ENCODE measurements around the gene ARAP3.
A peak's percentile ranks its signal among the peaks of the same experiment; 100 is the strongest.

Gene ARAP3

GRCh38 chr5:141705469-141705868, 23.4 kb upstream of the ARAP3 start:
- no peaks in the 10 kb centered on the region for H3K9me3 ChIP-seq (ENCODE audit: insufficient read depth, low read length)
- TF ChIP-seq EZH2phosphoT487 (IDR thresholded peaks at IDR 0.05; ENCODE audit: low read depth) (no peak), CTCF (IDR thresholded peaks at IDR 0.05; ENCODE audit: low read depth, low read length) (no peak)
- peaks cover 27% of the 10 kb centered on the region for H3K27me3 ChIP-seq (ENCODE audit: low read depth, low read length)
- H3K4me2 ChIP-seq (ENCODE audit: low read length), result no peak overlapping the region
- no peak overlapping the region for H2AFZ ChIP-seq (ENCODE audit: low read depth, low read length)
- peaks cover 10% of the 10 kb centered on the region for H3K4me1 ChIP-seq (ENCODE audit: low read length)
- H3K27ac ChIP-seq (ENCODE audit: low read length), result no peak overlapping the region
- H4K20me1 ChIP-seq (ENCODE audit: insufficient read depth, low read length), result no peaks in the 10 kb centered on the region
- no peaks in the 10 kb centered on the region for H3K36me3 ChIP-seq (replicated peaks; ENCODE audit: low read depth, low read length)
- no peak overlapping the region for H3K4me3 ChIP-seq (ENCODE audit: low read length)
- no peak overlapping the region for H3K9ac ChIP-seq (ENCODE audit: low read length)
- no peaks in the 10 kb centered on the region for H3K79me2 ChIP-seq (ENCODE audit: low read length)

- H3K27me3 ChIP-seq (ENCODE audit: low read depth, low read length), result peaks cover 29% of the 10 kb centered on the region
- TF ChIP-seq EZH2phosphoT487 (IDR thresholded peaks at IDR 0.05; ENCODE audit: low read depth), result no peak
- TF ChIP-seq CTCF (IDR thresholded peaks at IDR 0.05; ENCODE audit: low read depth, low read length), result no peak
- no peaks in the 10 kb centered on the region for H3K36me3 ChIP-seq (replicated peaks; ENCODE audit: low read depth, low read length)
- H3K27ac ChIP-seq (ENCODE audit: low read length), result no peak overlapping the region
- no peak overlapping the region for H3K9ac ChIP-seq (ENCODE audit: low read length)
- H3K4me1 ChIP-seq (ENCODE audit: low read length), result peaks cover 10% of the 10 kb centered on the region
- H3K4me3 ChIP-seq (ENCODE audit: low read length), result no peak overlapping the region
- H4K20me1 ChIP-seq (ENCODE audit: insufficient read depth, low read length), result no peaks in the 10 kb centered on the region
- H2AFZ ChIP-seq (ENCODE audit: low read depth, low read length), result no peak overlapping the region
- H3K79me2 ChIP-seq (ENCODE audit: low read length), result no peaks in the 10 kb centered on the region
- H3K4me2 ChIP-seq (ENCODE audit: low read length), result no peak overlapping the region
- H3K9me3 ChIP-seq (ENCODE audit: insufficient read depth, low read length), result no peaks in the 10 kb centered on the region
These were observed 22.8 kb upstream of the ARAP3 start for GRCh38 chr5:141704782-141705297.

GRCh38 chr5:141703133-141703561, 21.1 kb upstream of the ARAP3 start:
- TF ChIP-seq EZH2phosphoT487 (IDR thresholded peaks at IDR 0.05; ENCODE audit: low read depth) (no peak), CTCF (IDR thresholded peaks at IDR 0.05; ENCODE audit: low read depth, low read length) (no peak)
- H3K79me2 ChIP-seq (ENCODE audit: low read length), result no peaks in the 10 kb centered on the region
- peak overlapping the region; percentile 96 for H3K4me3 ChIP-seq (ENCODE audit: low read length)
- H3K27me3 ChIP-seq (ENCODE audit: low read depth, low read length), result peaks cover 36% of the 10 kb centered on the region
- H4K20me1 ChIP-seq (ENCODE audit: insufficient read depth, low read length), result no peaks in the 10 kb centered on the region
- H3K9me3 ChIP-seq (ENCODE audit: insufficient read depth, low read length), result no peaks in the 10 kb centered on the region
- no peak overlapping the region for H2AFZ ChIP-seq (ENCODE audit: low read depth, low read length)
- no peak overlapping the region for H3K27ac ChIP-seq (ENCODE audit: low read length)
- H3K4me2 ChIP-seq (ENCODE audit: low read length), result peak overlapping the region; percentile 97
- no peak overlapping the region for H3K9ac ChIP-seq (ENCODE audit: low read length)
- H3K4me1 ChIP-seq (ENCODE audit: low read length), result peaks cover 10% of the 10 kb centered on the region
- H3K36me3 ChIP-seq (replicated peaks; ENCODE audit: low read depth, low read length), result no peaks in the 10 kb centered on the region

GRCh38 chr5:141701360-141702119, 19.5 kb upstream of the ARAP3 start:
- no peak overlapping the region for H2AFZ ChIP-seq (ENCODE audit: low read depth, low read length)
- no peaks in the 10 kb centered on the region for H3K36me3 ChIP-seq (replicated peaks; ENCODE audit: low read depth, low read length)
- H3K9ac ChIP-seq (ENCODE audit: low read length), result peak overlapping the region; percentile 81; the same call in 1 of the 2 replicates
- no peaks in the 10 kb centered on the region for H4K20me1 ChIP-seq (ENCODE audit: insufficient read depth, low read length)
- peaks cover 10% of the 10 kb centered on the region for H3K4me1 ChIP-seq (ENCODE audit: low read length)
- H3K27ac ChIP-seq (ENCODE audit: low read length), result no peak overlapping the region
- H3K79me2 ChIP-seq (ENCODE audit: low read length), result no peaks in the 10 kb centered on the region
- peak overlapping the region; percentile 96 for H3K4me3 ChIP-seq (ENCODE audit: low read length)
- H3K9me3 ChIP-seq (ENCODE audit: insufficient read depth, low read length), result no peaks in the 10 kb centered on the region
- H3K4me2 ChIP-seq (ENCODE audit: low read length), result peak overlapping the region; percentile 97
- peaks cover 51% of the 10 kb centered on the region for H3K27me3 ChIP-seq (ENCODE audit: low read depth, low read length)
- TF ChIP-seq CTCF (IDR thresholded peaks at IDR 0.05; ENCODE audit: low read depth, low read length) (no peak), EZH2phosphoT487 (IDR thresholded peaks at IDR 0.05; ENCODE audit: low read depth) (no peak)
